ENCODE measurements around the gene SH3GLB1.

- TF ChIP-seq CTCF (IDR thresholded peaks at IDR 0.05) (no peak), POLR2AphosphoS5 (IDR thresholded peaks at IDR 0.05) (no peak), EP300 (IDR thresholded peaks at IDR 0.05; ENCODE audit: low read depth) (no peak)
These were observed 2.6 kb upstream of the SH3GLB1 start for GRCh38 chr1:86701731-86702130.
